Lower leg skin (tissue), 3 donors: ENCODE measurements around the gene EN2.

Experiments used
- CTCF ChIP-seq, 3 donors: fragments of 450-650 bp; IDR thresholded peaks; one replicate each; pipeline ENCODE4 v1.5.1; 2016; ENCODE audit warnings: antibody characterized with exemption in 3 of 3, mild to moderate bottlenecking in 3 of 3, moderate library complexity in 2 of 3
- POLR2A ChIP-seq, 2 donors: fragments of 450-650 bp; IDR thresholded peaks; one replicate each; pipeline ENCODE4 v1.6.1; 2016 to 2017; ENCODE audit warnings: antibody characterized with exemption in 2 of 2, mild to moderate bottlenecking in 1 of 2, moderate library complexity in 1 of 2

- no peak for TF ChIP-seq CTCF (IDR thresholded peaks at IDR 0.05)
- TF ChIP-seq POLR2A (IDR thresholded peaks at IDR 0.05): no peak
Observed at GRCh38 chr7:155466142-155466813, 8.3 kb downstream of the EN2 start.
